GM23338 (cell line): ENCODE measurements around the gene VMAC. TPM values are rescaled to one million over a fixed set of nuclear protein-coding genes. Genes with fewer than 3 reads are reported as not detected.

Experiments used
- CREB1 ChIP-seq: fragments of 250-450 bp; sonication (Bioruptor Pico); IDR thresholded peaks from 2 replicates; pipeline ENCODE4 v1.5.0; 2020; ENCODE audit warnings: low read depth, mild to moderate bottlenecking, moderate library complexity
- ETS1 ChIP-seq: IDR thresholded peaks from 2 replicates; pipeline ENCODE4 v1.6.1; 2016; ENCODE audit warnings: antibody characterized with exemption
- EZH2 ChIP-seq: fragments of 200-600 bp; sonication (generic); IDR thresholded peaks from one replicate; pipeline ENCODE4 v1.8.0; 2017; ENCODE audit warnings: antibody characterized with exemption, mild to moderate bottlenecking, low read depth; ENCODE audit not compliant: unreplicated experiment
- EZH2phosphoT487 ChIP-seq: fragments of 200-600 bp; sonication (generic); IDR thresholded peaks from one replicate; pipeline ENCODE4 v1.8.1; 2018; ENCODE audit warnings: antibody characterized with exemption; ENCODE audit not compliant: unreplicated experiment
- JUNB ChIP-seq: IDR thresholded peaks from one replicate; pipeline ENCODE4 v1.6.1; 2016; ENCODE audit warnings: antibody characterized with exemption; ENCODE audit not compliant: unreplicated experiment
- POLR2AphosphoS5 ChIP-seq: IDR thresholded peaks from 2 replicates; pipeline ENCODE4 v1.6.1; 2016; ENCODE audit warnings: antibody characterized with exemption, low read depth
- STAT1 ChIP-seq: IDR thresholded peaks from one replicate; pipeline ENCODE4 v1.6.1; 2016; ENCODE audit warnings: antibody characterized with exemption; ENCODE audit not compliant: unreplicated experiment
- ZNF114 ChIP-seq: fragments of 250-450 bp; sonication (Bioruptor Pico); IDR thresholded peaks from 2 replicates; pipeline ENCODE4 v1.5.0; 2020; ENCODE audit warnings: mild to moderate bottlenecking, moderate library complexity
- ZNF331 ChIP-seq: fragments of 250-450 bp; sonication (Bioruptor Pico); IDR thresholded peaks from 2 replicates; pipeline ENCODE4 v1.5.0; 2020; ENCODE audit warnings: low read depth, mild to moderate bottlenecking, moderate library complexity
- ZNF462 ChIP-seq: fragments of 250-450 bp; sonication (Bioruptor Pico); IDR thresholded peaks from 2 replicates; pipeline ENCODE4 v1.5.0; 2020; ENCODE audit warnings: mild to moderate bottlenecking, moderate library complexity
- polyA plus RNA-seq: library from polyadenylated mRNA; unstranded; fragments of >200 nt; fragmentation: Nextera tagmentation; extraction: Ambion mirVana; gene quantifications from 2 replicates; pipeline ENCODE4 v1.2.1, GENCODE V29; 2016
- total RNA-seq: library from RNA; depleted of rRNA; stranded (reverse); fragments of >200 nt; shearing (Covaris generic); gene quantifications from 2 replicates; pipeline ENCODE4 v1.2.3, GENCODE V29; 2014

The VMAC gene
- total and polyA plus RNA-seq, 2 experiments from 2014 or later: 0.79 to 3.7 TPM

GRCh38 chr19:5933391-5934068 lies 28.9 kb downstream of the VMAC start (continued):
- TF ChIP-seq ETS1: no peak
- TF ChIP-seq JUNB: no peak
- no peak for TF ChIP-seq POLR2AphosphoS5
- TF ChIP-seq EZH2phosphoT487: no peak
- TF ChIP-seq STAT1: no peak
- no peak for TF ChIP-seq ZNF114 (CRISPR knock-in tag)
- TF ChIP-seq ZNF331 (CRISPR knock-in tag): no peak
- TF ChIP-seq ZNF462 (CRISPR knock-in tag): no peak
- TF ChIP-seq EZH2: no peak
- TF ChIP-seq CREB1 (CRISPR knock-in tag): no peak
